ENCODE data around the gene TBX3.

DNA sequence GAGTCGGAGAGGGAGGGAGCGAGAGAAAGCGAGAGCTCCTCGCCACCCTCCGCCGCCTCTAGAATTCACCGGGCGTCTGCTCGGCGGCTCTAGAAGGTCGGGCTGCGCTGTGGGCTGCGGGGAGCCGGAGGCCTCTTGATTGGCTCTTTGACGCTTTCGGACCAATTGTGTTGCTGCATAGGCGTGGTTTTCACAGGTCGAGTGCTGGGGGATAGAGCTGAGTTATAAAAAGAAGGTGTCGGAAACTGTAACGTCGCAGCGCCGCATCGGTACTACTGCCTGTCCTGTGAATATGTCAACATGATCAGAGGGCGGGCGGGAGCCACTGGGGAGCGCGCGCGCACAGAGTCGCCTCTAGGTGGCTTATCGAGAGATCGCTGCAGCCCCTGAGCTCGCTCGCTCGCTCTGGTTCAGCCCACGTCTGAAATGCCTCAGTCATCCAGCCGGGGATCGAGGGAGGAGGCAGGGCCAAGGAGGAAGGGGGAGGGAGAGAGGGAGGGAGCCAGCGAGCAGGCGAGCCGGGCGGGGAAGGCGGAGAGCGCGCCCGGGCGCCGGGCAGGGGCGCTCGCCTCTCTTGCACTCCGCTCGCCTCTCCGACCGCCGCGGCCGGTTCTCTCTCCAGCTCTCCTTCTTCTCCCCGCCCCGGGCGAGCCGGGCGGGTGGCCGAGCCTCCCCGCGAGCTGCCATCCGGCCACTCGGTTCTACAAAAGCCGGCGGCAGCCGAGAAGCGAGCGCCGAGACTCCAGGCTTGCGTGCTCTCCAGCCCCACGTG lies at the start of gene TBX3:
- TF ChIP-seq CTCF (IDR thresholded peaks at IDR 0.05; ENCODE audit: poor library complexity, severe bottlenecking) (peak; percentile 76), EP300 (conservative IDR thresholded peaks at IDR 0.05; ENCODE audit: poor library complexity, severe bottlenecking) (no peak), TAF1 (IDR thresholded peaks at IDR 0.05; ENCODE audit: low read depth) (no peak), POLR2AphosphoS5 (IDR thresholded peaks at IDR 0.05) (no peak)
